Measurements from ENCODE around the gene GALNT2.

The GALNT2 gene

GRCh38 chr1:230043081-230043480 is 24.0 kb upstream of the GALNT2 start:
- TF ChIP-seq ZNF274 (IDR thresholded peaks at IDR 0.05; ENCODE audit: low read depth, low read length) = no peak
- no peak overlapping the region for H3K4me3 ChIP-seq (ENCODE audit: low read length)

GRCh38 chr1:230044729-230045128 is 22.3 kb upstream of the GALNT2 start:
- TF ChIP-seq ZNF274 (IDR thresholded peaks at IDR 0.05; ENCODE audit: low read depth, low read length) = no peak
- no peak overlapping the region for H3K4me3 ChIP-seq (ENCODE audit: low read length)

- no peak for TF ChIP-seq ZNF274 (IDR thresholded peaks at IDR 0.05; ENCODE audit: low read depth, low read length)
- H3K4me3 ChIP-seq (ENCODE audit: low read length) = no peak overlapping the region
These were observed 19.7 kb upstream of the GALNT2 start for GRCh38 chr1:230047114-230047865.

- H3K4me3 ChIP-seq (ENCODE audit: low read length) = no peak overlapping the region
- no peak for TF ChIP-seq ZNF274 (IDR thresholded peaks at IDR 0.05; ENCODE audit: low read depth, low read length)
These were observed 18.7 kb upstream of the GALNT2 start for GRCh38 chr1:230048322-230048721.

- H3K4me3 ChIP-seq (ENCODE audit: low read length) = no peak overlapping the region
- no peak for TF ChIP-seq ZNF274 (IDR thresholded peaks at IDR 0.05; ENCODE audit: low read depth, low read length)
These were observed 18.1 kb upstream of the GALNT2 start for GRCh38 chr1:230048922-230049321.

- H3K4me3 ChIP-seq (ENCODE audit: low read length) = no peak overlapping the region
- no peak for TF ChIP-seq ZNF274 (IDR thresholded peaks at IDR 0.05; ENCODE audit: low read depth, low read length)
These were observed 17.3 kb upstream of the GALNT2 start for GRCh38 chr1:230049731-230050130.

- no peak for TF ChIP-seq ZNF274 (IDR thresholded peaks at IDR 0.05; ENCODE audit: low read depth, low read length)
- H3K4me3 ChIP-seq (ENCODE audit: low read length) = no peak overlapping the region
These were observed 15.9 kb upstream of the GALNT2 start for GRCh38 chr1:230050973-230051735.

GRCh38 chr1:230052018-230052417 is 15.0 kb upstream of the GALNT2 start:
- H3K4me3 ChIP-seq (ENCODE audit: low read length) = no peak overlapping the region
- no peak for TF ChIP-seq ZNF274 (IDR thresholded peaks at IDR 0.05; ENCODE audit: low read depth, low read length)

- no peak overlapping the region for H3K4me3 ChIP-seq (ENCODE audit: low read length)
- no peak for TF ChIP-seq ZNF274 (IDR thresholded peaks at IDR 0.05; ENCODE audit: low read depth, low read length)
These were observed 14.4 kb upstream of the GALNT2 start for GRCh38 chr1:230052665-230053064.

GRCh38 chr1:230054092-230054749 is 12.8 kb upstream of the GALNT2 start:
- H3K4me3 ChIP-seq (ENCODE audit: low read length) = no peak overlapping the region
- TF ChIP-seq ZNF274 (IDR thresholded peaks at IDR 0.05; ENCODE audit: low read depth, low read length) = no peak

- TF ChIP-seq ZNF274 (IDR thresholded peaks at IDR 0.05; ENCODE audit: low read depth, low read length) = no peak
- H3K4me3 ChIP-seq (ENCODE audit: low read length) = no peak overlapping the region
These were observed 10.9 kb upstream of the GALNT2 start for GRCh38 chr1:230056098-230056497.

GRCh38 chr1:230057100-230057499 is 9.9 kb upstream of the GALNT2 start:
- no peak overlapping the region for H3K4me3 ChIP-seq (ENCODE audit: low read length)
- TF ChIP-seq ZNF274 (IDR thresholded peaks at IDR 0.05; ENCODE audit: low read depth, low read length) = no peak

- TF ChIP-seq ZNF274 (IDR thresholded peaks at IDR 0.05; ENCODE audit: low read depth, low read length) = no peak
- no peak overlapping the region for H3K4me3 ChIP-seq (ENCODE audit: low read length)
These were observed 9.1 kb upstream of the GALNT2 start for GRCh38 chr1:230057681-230058565.

GRCh38 chr1:230058626-230059025 is 8.4 kb upstream of the GALNT2 start:
- no peak for TF ChIP-seq ZNF274 (IDR thresholded peaks at IDR 0.05; ENCODE audit: low read depth, low read length)
- no peak overlapping the region for H3K4me3 ChIP-seq (ENCODE audit: low read length)

All from GM08714 (cell line).